SU-DHL-6 (cell line): ENCODE results near the gene RAB20.

Experiments used
- H2AFZ ChIP-seq: fragments of 200-600 bp; sonication (generic); 2 replicates; pipeline ENCODE4 v1.6.1; 2014; ENCODE audit warnings: low read depth, mild to moderate bottlenecking, moderate library complexity, mixed read lengths, antibody characterized with exemption, low read length; ENCODE audit not compliant: severe bottlenecking
- H3F3A ChIP-seq: fragments of 200-600 bp; shearing (Covaris generic); 2 replicates; pipeline ENCODE4 v1.6.0; 2016; ENCODE audit warnings: antibody characterized with exemption, mild to moderate bottlenecking; ENCODE audit not compliant: insufficient read depth
- H3K27ac ChIP-seq: fragments of 200-600 bp; sonication (generic); 2 replicates; pipeline ENCODE4 v1.5.1; 2016; ENCODE audit warnings: low read depth, mild to moderate bottlenecking, low read length, moderate library complexity, mixed read lengths
- H3K27me3 ChIP-seq: fragments of 200-600 bp; sonication (generic), shearing (Covaris generic); 2 replicates; pipeline ENCODE4 v1.6.0; 2014; ENCODE audit warnings: mild to moderate bottlenecking, low read length
- H3K36me3 ChIP-seq: fragments of 200-600 bp; sonication (generic); 2 replicates; pipeline ENCODE4 v1.6.1; 2014; ENCODE audit warnings: mild to moderate bottlenecking, low read length, mixed read lengths
- H3K4me2 ChIP-seq: fragments of 300-600, 200-600 bp; shearing (Covaris generic), sonication (generic); 2 replicates; pipeline ENCODE4 v1.6.0; 2014; ENCODE audit warnings: low read length, low read depth, mild to moderate bottlenecking; ENCODE audit not compliant: poor library complexity, severe bottlenecking
- H3K4me3 ChIP-seq: fragments of 200-600 bp; sonication (generic); 2 replicates; pipeline ENCODE4 v1.5.1; 2014; ENCODE audit warnings: antibody characterized with exemption, low read length, mild to moderate bottlenecking, mixed read lengths; ENCODE audit not compliant: insufficient read depth, poor library complexity, severe bottlenecking
- H3K79me2 ChIP-seq: fragments of 200-600 bp; sonication (generic); 2 replicates; pipeline ENCODE4 v1.6.1; 2014; ENCODE audit warnings: mild to moderate bottlenecking, low read length, moderate library complexity; ENCODE audit not compliant: insufficient read depth
- H3K9ac ChIP-seq: fragments of 200-600 bp; sonication (generic); 2 replicates; pipeline ENCODE4 v1.7.0; 2014; ENCODE audit warnings: mild to moderate bottlenecking, low read length
- H3K9me2 ChIP-seq: fragments of 200-600 bp; sonication (generic); replicated peaks from 2 replicates; pipeline ENCODE4 v1.6.1; 2014; ENCODE audit warnings: low read length; ENCODE audit not compliant: insufficient read depth
- H3K9me3 ChIP-seq: fragments of 200-600 bp; sonication (generic); 2 replicates; pipeline ENCODE4 v1.6.1; 2014; ENCODE audit warnings: low read length, mixed read lengths; ENCODE audit not compliant: insufficient read depth
- H4K20me1 ChIP-seq: fragments of 200-600 bp; sonication (generic); 2 replicates; pipeline ENCODE4 v1.6.1; 2014; ENCODE audit warnings: low read depth, mild to moderate bottlenecking, antibody characterized with exemption, low read length, moderate library complexity, mixed read lengths
- CTCF ChIP-seq: fragments of 200-600 bp; sonication (generic); IDR thresholded peaks from one replicate; pipeline ENCODE4 v1.5.1; 2017; ENCODE audit warnings: antibody characterized with exemption, mild to moderate bottlenecking, low read length, moderate library complexity; ENCODE audit not compliant: insufficient read depth, poor library complexity, severe bottlenecking
- EZH2phosphoT487 ChIP-seq: fragments of 200-600 bp; sonication (generic), shearing (Covaris generic); conservative IDR thresholded peaks from 2 replicates; pipeline ENCODE4 v1.6.1; 2018; ENCODE audit warnings: mild to moderate bottlenecking, antibody characterized with exemption, low read length, moderate library complexity, mixed read lengths

The RAB20 gene

DNA sequence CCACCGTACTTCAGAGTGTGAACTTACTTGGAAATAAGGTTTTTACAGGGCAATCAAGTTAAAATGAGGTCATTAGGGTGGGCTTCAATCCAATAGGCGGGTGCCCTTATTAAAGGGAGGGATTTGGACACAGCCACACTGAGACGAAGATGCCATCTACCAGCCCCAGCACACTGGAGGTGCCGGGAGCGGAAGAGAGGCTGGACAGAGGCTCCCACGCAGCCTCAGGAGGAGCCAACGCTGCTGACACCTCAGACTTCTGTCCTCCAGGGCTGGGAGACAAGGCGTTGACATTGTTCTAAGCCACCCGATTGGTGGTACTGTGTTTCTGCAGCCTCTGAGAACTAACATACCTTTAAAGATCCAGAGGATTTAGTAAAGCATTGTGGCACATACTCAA, 12.6 kb upstream of the RAB20 start:
- H4K20me1 ChIP-seq: no peaks in the 10 kb centered on the region
- H2AFZ ChIP-seq: no peak overlapping the region
- no peak overlapping the region for H3K4me2 ChIP-seq
- H3F3A ChIP-seq: no peaks in the 10 kb centered on the region
- no peaks in the 10 kb centered on the region for H3K9me3 ChIP-seq
- no peaks in the 10 kb centered on the region for H3K36me3 ChIP-seq
- no peaks in the 10 kb centered on the region for H3K27me3 ChIP-seq
- H3K79me2 ChIP-seq: no peaks in the 10 kb centered on the region
- no peaks in the 10 kb centered on the region for H3K9me2 ChIP-seq
- H3K9ac ChIP-seq: no peak overlapping the region
- H3K4me3 ChIP-seq: no peak overlapping the region
- TF ChIP-seq EZH2phosphoT487 (no peak), CTCF (no peak)
- no peak overlapping the region for H3K27ac ChIP-seq

- Histone ChIP-seq H3K36me3 (no peaks in the 10 kb centered on the region), H3F3A (no peaks in the 10 kb centered on the region), H3K4me3 (no peak overlapping the region), H3K79me2 (no peaks in the 10 kb centered on the region), H4K20me1 (no peaks in the 10 kb centered on the region), H2AFZ (no peak overlapping the region), H3K9me3 (no peaks in the 10 kb centered on the region), H3K9me2 (no peaks in the 10 kb centered on the region), H3K4me2 (no peak overlapping the region), H3K9ac (no peak overlapping the region), H3K27ac (no peak overlapping the region), H3K27me3 (no peaks in the 10 kb centered on the region)
- TF ChIP-seq EZH2phosphoT487: no peak
- TF ChIP-seq CTCF: no peak
Measured at GRCh38 chr13:110572778-110573118, 11.2 kb upstream of the RAB20 start.

DNA sequence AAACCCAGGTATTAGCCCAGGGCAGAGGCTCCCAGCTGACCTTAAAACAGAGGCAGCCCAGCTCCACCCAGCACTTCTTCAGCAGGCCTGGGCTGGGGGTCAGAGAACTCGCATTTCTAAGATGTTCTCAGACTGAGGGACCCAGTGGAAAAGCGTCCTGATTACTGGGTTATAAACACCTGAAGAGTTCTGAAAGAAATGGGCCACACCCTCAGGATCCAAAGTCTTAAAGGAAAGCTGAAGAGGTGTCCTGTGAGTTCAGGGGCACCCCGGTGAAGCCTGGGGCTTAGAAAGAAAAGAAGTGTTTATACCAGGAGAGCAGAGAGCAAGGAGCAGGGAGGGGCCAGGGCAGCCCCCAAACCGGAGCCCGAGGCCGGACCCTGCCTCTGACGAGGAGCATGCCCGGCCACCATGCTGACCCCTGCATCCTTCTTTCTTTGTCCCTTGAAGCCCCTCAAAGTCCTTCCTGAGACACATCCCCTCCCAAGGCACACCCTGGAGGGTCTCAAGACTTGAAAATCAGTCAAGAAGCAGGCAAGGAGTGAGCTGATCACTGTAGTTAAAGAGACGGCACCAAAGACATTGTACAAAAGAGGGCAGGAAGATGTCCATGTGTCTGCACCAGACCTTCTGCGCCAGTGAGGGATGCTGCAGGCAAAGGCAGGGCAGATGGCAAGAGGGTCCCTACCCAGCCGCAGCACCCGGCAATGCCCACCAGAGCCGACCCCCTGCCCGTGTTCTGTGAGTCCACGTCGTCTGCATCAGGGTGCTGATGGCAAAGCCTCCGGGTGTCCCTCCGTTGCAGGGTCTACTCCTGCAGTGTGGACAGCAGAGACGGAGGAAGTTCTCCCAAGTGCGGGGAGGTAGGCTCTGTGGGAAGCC, 10.6 kb upstream of the RAB20 start:
- no peaks in the 10 kb centered on the region for H3K9me2 ChIP-seq
- no peaks in the 10 kb centered on the region for H3K36me3 ChIP-seq
- H3K9ac ChIP-seq: no peak overlapping the region
- no peak overlapping the region for H3K4me3 ChIP-seq
- H3K4me2 ChIP-seq: no peak overlapping the region
- no peaks in the 10 kb centered on the region for H3K9me3 ChIP-seq
- H3K27ac ChIP-seq: no peak overlapping the region
- H3K27me3 ChIP-seq: no peaks in the 10 kb centered on the region
- H3F3A ChIP-seq: no peaks in the 10 kb centered on the region
- H4K20me1 ChIP-seq: no peaks in the 10 kb centered on the region
- no peak overlapping the region for H2AFZ ChIP-seq
- no peak for TF ChIP-seq EZH2phosphoT487
- TF ChIP-seq CTCF: no peak
- H3K79me2 ChIP-seq: no peaks in the 10 kb centered on the region
